HEK293 (cell line): ENCODE measurements around the gene BTG2.
A peak's percentile ranks its signal among the peaks of the same experiment; 100 is the strongest.

Experiments used
- CTCF ChIA-PET: fragments of 350-600 bp; formaldehyde crosslinking; extraction: SDS; loops from one replicate; lab custom pipeline; 2021; ENCODE audit warnings: antibody characterized with exemption; lab: Yijun Ruan, JAX
- POLR2A ChIA-PET: fragments of 300-600 bp; formaldehyde crosslinking; extraction: SDS; loops from one replicate; lab custom pipeline; 2020; ENCODE audit warnings: antibody characterized with exemption, inconsistent platforms; lab: Yijun Ruan, JAX
- H3K27ac ChIP-seq: fragments of 200-500 bp; sonication (Bioruptor generic); 2 replicates; pipeline ENCODE4 v1.5.1; 2014; ENCODE audit warnings: low read depth, low read length, control low read depth, inconsistent platforms; ENCODE audit errors: extremely low read depth
- H3K36me3 ChIP-seq, 2 experiments: fragments of 200-500 bp in 1 of 2; sonication (Bioruptor generic) in 1 of 2; 1 replicate in 1 of 2; 2 replicates in 1 of 2; pipeline ENCODE4 v1.5.1; 2014 to 2017; ENCODE audit warnings: inconsistent platforms in 2 of 2, low read length in 2 of 2; ENCODE audit not compliant: control insufficient read depth in 2 of 2, insufficient read depth in 1 of 2
- H3K4me1 ChIP-seq: fragments of 200-500 bp; sonication (Bioruptor generic); 2 replicates; pipeline ENCODE4 v1.5.1; 2014; ENCODE audit warnings: mild to moderate bottlenecking, low read length, inconsistent platforms; ENCODE audit not compliant: control insufficient read depth, insufficient read depth
- H3K4me3 ChIP-seq: 2 replicates; pipeline ENCODE4 v1.5.1; 2011; ENCODE audit warnings: low read depth, mild to moderate bottlenecking, control low read depth, low read length, moderate library complexity
- H3K9me3 ChIP-seq: fragments of 200-500 bp; sonication (Bioruptor generic); 2 replicates; pipeline ENCODE4 v1.5.1; 2014; ENCODE audit warnings: low read depth, low read length, inconsistent platforms; ENCODE audit not compliant: control insufficient read depth, insufficient read depth
- BCL11A ChIP-seq: fragments of 450-650 bp; formaldehyde crosslinking; IDR thresholded peaks from 2 replicates; pipeline ENCODE4 v1.5.1; 2016; ENCODE audit warnings: low read depth, missing biosample characterization, missing genetic modification characterization
- GLIS1 ChIP-seq: fragments of 450-650 bp; formaldehyde crosslinking; IDR thresholded peaks from 2 replicates; pipeline ENCODE4 v1.5.1; 2016; ENCODE audit warnings: missing biosample characterization, missing genetic modification characterization
- KLF9 ChIP-seq: fragments of 450-650 bp; formaldehyde crosslinking; IDR thresholded peaks from 2 replicates; pipeline ENCODE4 v1.5.1; 2016; ENCODE audit warnings: missing biosample characterization, missing genetic modification characterization, low read depth
- ZBTB11 ChIP-seq: fragments of 450-650 bp; formaldehyde crosslinking; conservative IDR thresholded peaks from 2 replicates; pipeline ENCODE4 v1.5.1; 2016; ENCODE audit warnings: low read depth, missing biosample characterization, missing genetic modification characterization
- ZBTB8A ChIP-seq: fragments of 450-650 bp; formaldehyde crosslinking; IDR thresholded peaks from 2 replicates; pipeline ENCODE4 v1.5.1; 2016; ENCODE audit warnings: missing biosample characterization, missing genetic modification characterization
- ZIC2 ChIP-seq: fragments of 450-650 bp; formaldehyde crosslinking; IDR thresholded peaks from 2 replicates; pipeline ENCODE4 v1.5.1; 2016; ENCODE audit warnings: missing biosample characterization, missing genetic modification characterization
- ZNF140 ChIP-seq: fragments of 450-650 bp; formaldehyde crosslinking; IDR thresholded peaks from 2 replicates; pipeline ENCODE4 v1.5.1; 2016; ENCODE audit warnings: missing biosample characterization, missing genetic modification characterization
- ZNF211 ChIP-seq: fragments of 450-650 bp; formaldehyde crosslinking; IDR thresholded peaks from 2 replicates; pipeline ENCODE4 v1.5.1; 2016; ENCODE audit warnings: low read depth, missing biosample characterization, missing genetic modification characterization
- ZNF335 ChIP-seq: fragments of 450-650 bp; formaldehyde crosslinking; conservative IDR thresholded peaks from 2 replicates; pipeline ENCODE4 v1.5.1; 2016; ENCODE audit warnings: missing biosample characterization, missing genetic modification characterization
- ZNF423 ChIP-seq: fragments of 450-650 bp; formaldehyde crosslinking; IDR thresholded peaks from 2 replicates; pipeline ENCODE4 v1.5.1; 2016; ENCODE audit warnings: missing biosample characterization, missing genetic modification characterization
- ZNF449 ChIP-seq: fragments of 450-650 bp; formaldehyde crosslinking; IDR thresholded peaks from 2 replicates; pipeline ENCODE4 v1.5.1; 2017; ENCODE audit warnings: missing biosample characterization, mild to moderate bottlenecking, missing genetic modification characterization, moderate library complexity
- ZNF660 ChIP-seq: fragments of 450-650 bp; IDR thresholded peaks from 2 replicates; pipeline ENCODE4 v1.5.1; 2018; ENCODE audit warnings: missing biosample characterization, mild to moderate bottlenecking, missing genetic modification characterization
- ZNF664 ChIP-seq: fragments of 450-650 bp; formaldehyde crosslinking; IDR thresholded peaks from 2 replicates; pipeline ENCODE4 v1.5.1; 2016; ENCODE audit warnings: missing biosample characterization, missing genetic modification characterization
- ZSCAN16 ChIP-seq: fragments of 450-650 bp; formaldehyde crosslinking; IDR thresholded peaks from 2 replicates; pipeline ENCODE4 v1.5.1; 2016; ENCODE audit warnings: missing biosample characterization, missing genetic modification characterization
- TF ChIP-seq, protein P1 (sequence below): fragments of 450-650 bp; formaldehyde crosslinking; IDR thresholded peaks from 2 replicates; pipeline ENCODE4 v1.5.0; 2017; ENCODE audit warnings: missing biosample characterization, missing genetic modification characterization, borderline replicate concordance
- TF ChIP-seq, protein P2 (sequence below): fragments of 450-650 bp; formaldehyde crosslinking; IDR thresholded peaks from 2 replicates; pipeline ENCODE4 v1.5.1; 2017; ENCODE audit warnings: missing biosample characterization, missing genetic modification characterization
- TF ChIP-seq, protein P3 (sequence below): fragments of 450-650 bp; formaldehyde crosslinking; IDR thresholded peaks from 2 replicates; pipeline ENCODE4 v1.5.1; 2016; ENCODE audit warnings: missing biosample characterization, missing genetic modification characterization
- TF ChIP-seq, protein P4 (sequence below): fragments of 450-650 bp; formaldehyde crosslinking; IDR thresholded peaks from 2 replicates; pipeline ENCODE4 v1.5.1; 2017; ENCODE audit warnings: missing biosample characterization, missing genetic modification characterization

The BTG2 gene

GRCh38 chr1:203326830-203327683 is 21.7 kb downstream of the BTG2 start (continued):
- TF ChIP-seq, protein P1, sequence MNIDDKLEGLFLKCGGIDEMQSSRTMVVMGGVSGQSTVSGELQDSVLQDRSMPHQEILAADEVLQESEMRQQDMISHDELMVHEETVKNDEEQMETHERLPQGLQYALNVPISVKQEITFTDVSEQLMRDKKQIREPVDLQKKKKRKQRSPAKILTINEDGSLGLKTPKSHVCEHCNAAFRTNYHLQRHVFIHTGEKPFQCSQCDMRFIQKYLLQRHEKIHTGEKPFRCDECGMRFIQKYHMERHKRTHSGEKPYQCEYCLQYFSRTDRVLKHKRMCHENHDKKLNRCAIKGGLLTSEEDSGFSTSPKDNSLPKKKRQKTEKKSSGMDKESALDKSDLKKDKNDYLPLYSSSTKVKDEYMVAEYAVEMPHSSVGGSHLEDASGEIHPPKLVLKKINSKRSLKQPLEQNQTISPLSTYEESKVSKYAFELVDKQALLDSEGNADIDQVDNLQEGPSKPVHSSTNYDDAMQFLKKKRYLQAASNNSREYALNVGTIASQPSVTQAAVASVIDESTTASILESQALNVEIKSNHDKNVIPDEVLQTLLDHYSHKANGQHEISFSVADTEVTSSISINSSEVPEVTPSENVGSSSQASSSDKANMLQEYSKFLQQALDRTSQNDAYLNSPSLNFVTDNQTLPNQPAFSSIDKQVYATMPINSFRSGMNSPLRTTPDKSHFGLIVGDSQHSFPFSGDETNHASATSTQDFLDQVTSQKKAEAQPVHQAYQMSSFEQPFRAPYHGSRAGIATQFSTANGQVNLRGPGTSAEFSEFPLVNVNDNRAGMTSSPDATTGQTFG (tag by site-specific recombination), result no peak
- peak; percentile 88 for TF ChIP-seq ZNF423 (tag by site-specific recombination)
- TF ChIP-seq, protein P2, sequence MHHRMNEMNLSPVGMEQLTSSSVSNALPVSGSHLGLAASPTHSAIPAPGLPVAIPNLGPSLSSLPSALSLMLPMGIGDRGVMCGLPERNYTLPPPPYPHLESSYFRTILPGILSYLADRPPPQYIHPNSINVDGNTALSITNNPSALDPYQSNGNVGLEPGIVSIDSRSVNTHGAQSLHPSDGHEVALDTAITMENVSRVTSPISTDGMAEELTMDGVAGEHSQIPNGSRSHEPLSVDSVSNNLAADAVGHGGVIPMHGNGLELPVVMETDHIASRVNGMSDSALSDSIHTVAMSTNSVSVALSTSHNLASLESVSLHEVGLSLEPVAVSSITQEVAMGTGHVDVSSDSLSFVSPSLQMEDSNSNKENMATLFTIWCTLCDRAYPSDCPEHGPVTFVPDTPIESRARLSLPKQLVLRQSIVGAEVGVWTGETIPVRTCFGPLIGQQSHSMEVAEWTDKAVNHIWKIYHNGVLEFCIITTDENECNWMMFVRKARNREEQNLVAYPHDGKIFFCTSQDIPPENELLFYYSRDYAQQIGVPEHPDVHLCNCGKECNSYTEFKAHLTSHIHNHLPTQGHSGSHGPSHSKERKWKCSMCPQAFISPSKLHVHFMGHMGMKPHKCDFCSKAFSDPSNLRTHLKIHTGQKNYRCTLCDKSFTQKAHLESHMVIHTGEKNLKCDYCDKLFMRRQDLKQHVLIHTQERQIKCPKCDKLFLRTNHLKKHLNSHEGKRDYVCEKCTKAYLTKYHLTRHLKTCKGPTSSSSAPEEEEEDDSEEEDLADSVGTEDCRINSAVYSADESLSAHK (tag by site-specific recombination), result no peak
- TF ChIP-seq, all 188 proteins: peak for 19

DNA sequence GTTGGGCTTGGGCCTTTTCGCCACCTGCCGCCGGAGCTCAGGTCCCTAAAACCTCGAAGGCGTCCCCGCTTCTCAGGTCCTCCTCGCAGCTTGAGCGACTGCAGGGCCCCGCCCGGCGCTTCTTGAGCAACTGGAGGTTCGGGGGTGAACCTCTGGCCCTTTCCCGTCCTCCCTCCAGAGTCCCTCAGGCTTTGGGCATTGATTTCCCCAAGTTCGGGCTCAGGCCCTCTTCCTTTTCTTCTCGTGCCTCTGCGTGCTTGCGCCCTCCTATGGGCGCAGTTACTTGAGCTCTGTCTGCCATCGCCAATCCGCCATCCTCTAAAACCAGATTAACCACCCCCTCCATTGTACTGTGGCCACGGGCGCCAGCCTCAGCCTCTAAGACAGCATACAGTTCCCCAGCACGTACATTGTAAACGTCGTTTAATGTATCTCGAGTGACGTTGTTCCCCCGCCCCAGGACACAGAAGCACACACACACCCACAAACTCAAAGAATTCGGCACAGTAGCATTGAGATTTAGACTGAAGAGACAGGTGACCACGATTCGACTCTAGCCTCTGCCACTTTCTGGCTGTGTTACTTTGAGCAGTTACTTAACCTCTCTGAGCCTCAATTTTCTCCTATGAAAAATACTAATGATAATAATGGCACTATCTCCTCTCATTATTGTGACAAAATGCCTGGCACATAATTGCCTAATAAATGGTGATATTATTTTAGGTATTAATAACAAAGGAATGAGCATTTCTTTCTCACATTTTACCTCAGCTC is 22.6 kb downstream of the BTG2 start:
- H3K4me3 ChIP-seq, result peak overlapping the region; percentile 14
- ChIA-PET POLR2A (interaction anchor here (0.5 to 5.8 kb wide), 7 partner anchors 11 to 255 kb away, joined by 3 to 90 read pairs (median 5); partner anchors contain the start of gene BTG2), CTCF (interaction anchor here (0.6 to 5.3 kb wide), 15 partner anchors 8 to 288 kb away, joined by 3 to 28 read pairs (median 4); no protein-coding TSS in a partner anchor)
- H3K36me3 ChIP-seq, result no peaks in the 10 kb centered on the region
- peaks cover 33% of the 10 kb centered on the region for H3K4me1 ChIP-seq
- H3K9me3 ChIP-seq, result no peaks in the 10 kb centered on the region
- H3K27ac ChIP-seq, result peak overlapping the region; percentile 88
- TF ChIP-seq ZBTB8A (tag by site-specific recombination) (peak; percentile 99), ZNF664 (tag by site-specific recombination) (no peak; the same call in 1 of the 2 replicates), ZNF660 (tag by site-specific recombination) (peak; percentile 93; the same call in 1 of the 2 replicates), ZNF140 (tag by site-specific recombination) (no peak), ZBTB11 (tag by site-specific recombination) (0 out of 2 replicates have a peak, but pooled peaks have one; percentile 39), ZNF449 (peak; percentile 84), ZNF211 (tag by site-specific recombination) (no peak), BCL11A (0 out of 2 replicates have a peak, but pooled peaks have one; percentile 30), ZIC2 (peak; percentile 42; the same call in 1 of the 2 replicates), KLF9 (tag by site-specific recombination) (no peak), ZSCAN16 (tag by site-specific recombination) (peak; percentile 52; the same call in 1 of the 2 replicates), GLIS1 (no peak), ZNF335 (tag by site-specific recombination) (peak; percentile 85)
- TF ChIP-seq, protein P3, sequence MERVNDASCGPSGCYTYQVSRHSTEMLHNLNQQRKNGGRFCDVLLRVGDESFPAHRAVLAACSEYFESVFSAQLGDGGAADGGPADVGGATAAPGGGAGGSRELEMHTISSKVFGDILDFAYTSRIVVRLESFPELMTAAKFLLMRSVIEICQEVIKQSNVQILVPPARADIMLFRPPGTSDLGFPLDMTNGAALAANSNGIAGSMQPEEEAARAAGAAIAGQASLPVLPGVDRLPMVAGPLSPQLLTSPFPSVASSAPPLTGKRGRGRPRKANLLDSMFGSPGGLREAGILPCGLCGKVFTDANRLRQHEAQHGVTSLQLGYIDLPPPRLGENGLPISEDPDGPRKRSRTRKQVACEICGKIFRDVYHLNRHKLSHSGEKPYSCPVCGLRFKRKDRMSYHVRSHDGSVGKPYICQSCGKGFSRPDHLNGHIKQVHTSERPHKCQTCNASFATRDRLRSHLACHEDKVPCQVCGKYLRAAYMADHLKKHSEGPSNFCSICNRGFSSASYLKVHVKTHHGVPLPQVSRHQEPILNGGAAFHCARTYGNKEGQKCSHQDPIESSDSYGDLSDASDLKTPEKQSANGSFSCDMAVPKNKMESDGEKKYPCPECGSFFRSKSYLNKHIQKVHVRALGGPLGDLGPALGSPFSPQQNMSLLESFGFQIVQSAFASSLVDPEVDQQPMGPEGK (tag by site-specific recombination), result peak; percentile 91; the same call in 1 of the 2 replicates
- TF ChIP-seq, protein P4, sequence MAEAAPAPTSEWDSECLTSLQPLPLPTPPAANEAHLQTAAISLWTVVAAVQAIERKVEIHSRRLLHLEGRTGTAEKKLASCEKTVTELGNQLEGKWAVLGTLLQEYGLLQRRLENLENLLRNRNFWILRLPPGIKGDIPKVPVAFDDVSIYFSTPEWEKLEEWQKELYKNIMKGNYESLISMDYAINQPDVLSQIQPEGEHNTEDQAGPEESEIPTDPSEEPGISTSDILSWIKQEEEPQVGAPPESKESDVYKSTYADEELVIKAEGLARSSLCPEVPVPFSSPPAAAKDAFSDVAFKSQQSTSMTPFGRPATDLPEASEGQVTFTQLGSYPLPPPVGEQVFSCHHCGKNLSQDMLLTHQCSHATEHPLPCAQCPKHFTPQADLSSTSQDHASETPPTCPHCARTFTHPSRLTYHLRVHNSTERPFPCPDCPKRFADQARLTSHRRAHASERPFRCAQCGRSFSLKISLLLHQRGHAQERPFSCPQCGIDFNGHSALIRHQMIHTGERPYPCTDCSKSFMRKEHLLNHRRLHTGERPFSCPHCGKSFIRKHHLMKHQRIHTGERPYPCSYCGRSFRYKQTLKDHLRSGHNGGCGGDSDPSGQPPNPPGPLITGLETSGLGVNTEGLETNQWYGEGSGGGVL, result peak; percentile 48
